ENCODE results near the gene DAPK1.

DAPK1 gene

GRCh38 chr9:87593359-87593980, 95.8 kb downstream of the DAPK1 start:
- DNase-seq (ENCODE audit: low spot score), result no peak

- DNase-seq (ENCODE audit: low spot score), result no peak
Measured at GRCh38 chr9:87594194-87594593, 96.5 kb downstream of the DAPK1 start.

- DNase-seq (ENCODE audit: low spot score), result no peak
Measured at GRCh38 chr9:87594662-87595061, 97.0 kb downstream of the DAPK1 start.

GRCh38 chr9:87595610-87596009, 97.9 kb downstream of the DAPK1 start:
- DNase-seq (ENCODE audit: low spot score), result no peak

GRCh38 chr9:87596862-87597261, 99.2 kb downstream of the DAPK1 start:
- no peak for DNase-seq (ENCODE audit: low spot score)

- DNase-seq (ENCODE audit: low spot score), result no peak
Measured at GRCh38 chr9:87597710-87598443, 100.2 kb downstream of the DAPK1 start.

GRCh38 chr9:87599901-87600610, 102.4 kb downstream of the DAPK1 start:
- DNase-seq (ENCODE audit: low spot score), result no peak

GRCh38 chr9:87601176-87601575, 103.5 kb downstream of the DAPK1 start:
- DNase-seq (ENCODE audit: low spot score), result no peak

GRCh38 chr9:87601595-87601994, 103.9 kb downstream of the DAPK1 start:
- DNase-seq (ENCODE audit: low spot score), result no peak

GRCh38 chr9:87602933-87603643, 105.4 kb downstream of the DAPK1 start:
- no peak for DNase-seq (ENCODE audit: low spot score)

GRCh38 chr9:87603854-87604490, 106.3 kb downstream of the DAPK1 start:
- no peak for DNase-seq (ENCODE audit: low spot score)

- no peak for DNase-seq (ENCODE audit: low spot score)
Measured at GRCh38 chr9:87604886-87605588, 107.4 kb downstream of the DAPK1 start.

GRCh38 chr9:87605676-87606075, 108.0 kb downstream of the DAPK1 start:
- DNase-seq (ENCODE audit: low spot score), result no peak

GRCh38 chr9:87606841-87607521, 109.3 kb downstream of the DAPK1 start:
- DNase-seq (ENCODE audit: low spot score), result no peak

- no peak for DNase-seq (ENCODE audit: low spot score)
Measured at GRCh38 chr9:87607859-87608258, 110.2 kb downstream of the DAPK1 start.

GRCh38 chr9:87609002-87609401, 111.3 kb downstream of the DAPK1 start:
- DNase-seq (ENCODE audit: low spot score), result no peak

- no peak for DNase-seq (ENCODE audit: low spot score)
Measured at GRCh38 chr9:87609486-87609885, 111.8 kb downstream of the DAPK1 start.

GRCh38 chr9:87610200-87611155, 112.8 kb downstream of the DAPK1 start:
- DNase-seq (ENCODE audit: low spot score), result no peak

GRCh38 chr9:87611776-87612175, 114.1 kb downstream of the DAPK1 start:
- no peak for DNase-seq (ENCODE audit: low spot score)

- DNase-seq (ENCODE audit: low spot score), result no peak
Measured at GRCh38 chr9:87612536-87612935, 114.9 kb downstream of the DAPK1 start.
